Epithelial cell of proximal tubule (primary cell): ENCODE measurements around the gene CA12. TPM values are rescaled to one million over a fixed set of nuclear protein-coding genes. Genes with fewer than 3 reads are reported as not detected.

Source experiments
- DNase-seq: peaks from one replicate; pipeline ENCODE4 v3.0.0-alpha.2; 2011; ENCODE audit warnings: low read depth
- H3K4me3 ChIP-seq: 2 replicates; pipeline ENCODE4 v1.5.1; 2011; ENCODE audit warnings: low read depth, mild to moderate bottlenecking, low read length
- total RNA-seq: library from RNA; depleted of rRNA; stranded (reverse); fragments of >200 nt; gene quantifications from 2 replicates; pipeline ENCODE4 v1.2.3, GENCODE V29; 2015
- TF ChIP-seq, protein P1 (sequence below): conservative IDR thresholded peaks from 2 replicates; pipeline ENCODE4 v1.5.1; 2012; ENCODE audit warnings: low read depth, mild to moderate bottlenecking, low read length

Gene CA12
- total RNA-seq, 1 donor from 2014 or later = 19.7 TPM

DNA sequence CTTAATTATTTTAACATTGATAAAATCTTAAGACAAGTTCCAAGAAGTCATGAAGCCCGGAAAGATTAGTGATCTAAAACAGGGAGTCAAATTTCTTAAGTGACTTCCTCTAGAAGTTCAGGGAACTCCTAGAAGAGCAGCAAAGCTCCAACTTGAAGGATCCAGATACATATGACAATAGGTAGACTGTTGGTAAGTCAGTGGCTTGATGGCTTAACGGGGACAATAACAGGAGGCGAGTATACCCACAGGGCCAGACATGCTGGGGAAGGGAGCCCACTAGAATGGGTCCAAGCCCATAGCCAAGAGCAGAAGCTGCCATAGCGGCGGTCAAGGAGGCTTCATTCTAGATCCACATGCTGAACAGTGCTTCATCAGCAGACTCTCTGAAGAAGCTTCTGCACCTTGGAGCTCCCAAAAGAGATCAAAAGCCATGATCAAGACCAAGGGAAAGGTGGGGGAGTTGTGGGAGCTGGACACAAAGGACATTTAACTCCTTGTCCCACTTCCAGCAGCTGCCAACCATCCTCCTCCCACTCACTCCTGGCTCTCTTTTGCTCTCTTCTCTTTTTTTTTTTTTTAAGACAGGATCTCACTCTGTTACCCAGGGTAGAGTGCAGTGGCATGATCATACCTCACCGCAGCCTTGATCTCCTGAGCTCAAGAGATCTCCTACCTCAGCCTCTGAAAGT is 10.2 kb upstream of the CA12 start:
- no peak for DNase-seq
- H3K4me3 ChIP-seq = no peak overlapping the region
- TF ChIP-seq, protein P1, sequence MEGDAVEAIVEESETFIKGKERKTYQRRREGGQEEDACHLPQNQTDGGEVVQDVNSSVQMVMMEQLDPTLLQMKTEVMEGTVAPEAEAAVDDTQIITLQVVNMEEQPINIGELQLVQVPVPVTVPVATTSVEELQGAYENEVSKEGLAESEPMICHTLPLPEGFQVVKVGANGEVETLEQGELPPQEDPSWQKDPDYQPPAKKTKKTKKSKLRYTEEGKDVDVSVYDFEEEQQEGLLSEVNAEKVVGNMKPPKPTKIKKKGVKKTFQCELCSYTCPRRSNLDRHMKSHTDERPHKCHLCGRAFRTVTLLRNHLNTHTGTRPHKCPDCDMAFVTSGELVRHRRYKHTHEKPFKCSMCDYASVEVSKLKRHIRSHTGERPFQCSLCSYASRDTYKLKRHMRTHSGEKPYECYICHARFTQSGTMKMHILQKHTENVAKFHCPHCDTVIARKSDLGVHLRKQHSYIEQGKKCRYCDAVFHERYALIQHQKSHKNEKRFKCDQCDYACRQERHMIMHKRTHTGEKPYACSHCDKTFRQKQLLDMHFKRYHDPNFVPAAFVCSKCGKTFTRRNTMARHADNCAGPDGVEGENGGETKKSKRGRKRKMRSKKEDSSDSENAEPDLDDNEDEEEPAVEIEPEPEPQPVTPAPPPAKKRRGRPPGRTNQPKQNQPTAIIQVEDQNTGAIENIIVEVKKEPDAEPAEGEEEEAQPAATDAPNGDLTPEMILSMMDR = no peak

GRCh38 chr15:63390689-63391088 is 9.0 kb upstream of the CA12 start:
- H3K4me3 ChIP-seq = no peak overlapping the region
- no peak for DNase-seq
- TF ChIP-seq, protein P1 = no peak

DNA sequence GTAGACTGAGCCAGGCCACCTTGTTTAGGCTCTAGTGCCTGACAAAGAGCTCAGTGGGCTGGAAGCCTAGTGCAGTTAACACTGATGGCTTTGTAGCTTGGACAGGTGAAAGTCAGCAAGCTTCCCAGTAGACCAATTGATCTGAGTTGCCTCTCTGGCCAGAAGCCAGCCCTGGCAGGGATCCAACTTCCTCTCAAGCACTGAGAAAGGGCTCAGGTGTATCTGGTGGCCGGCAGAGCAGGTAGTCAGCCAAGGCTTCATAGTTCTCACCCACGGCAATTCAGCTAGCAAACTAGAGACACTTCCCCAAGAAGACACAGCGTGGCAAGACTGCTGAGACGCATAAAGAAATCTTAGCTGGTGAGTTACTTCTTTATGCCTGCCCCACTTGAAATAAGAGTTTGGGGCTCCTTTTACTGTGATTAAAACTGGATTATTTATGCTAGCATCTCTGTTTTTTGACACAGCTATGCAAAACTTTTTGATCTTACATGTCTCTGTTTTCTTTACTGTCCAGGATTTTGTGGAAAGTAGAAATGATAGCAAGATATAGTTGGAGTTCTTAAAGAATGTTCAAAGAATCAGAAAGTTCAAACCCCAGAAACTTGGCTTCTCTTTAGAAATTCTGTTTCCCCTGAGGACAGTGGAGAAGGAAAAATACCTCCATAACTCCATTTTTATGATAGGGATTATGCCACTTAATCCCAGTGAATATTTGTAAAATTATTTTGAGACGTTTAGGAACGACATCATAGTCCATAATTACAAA is 8.4 kb upstream of the CA12 start:
- no peak overlapping the region for H3K4me3 ChIP-seq
- TF ChIP-seq, protein P1 = no peak
- DNase-seq = no peak

DNA sequence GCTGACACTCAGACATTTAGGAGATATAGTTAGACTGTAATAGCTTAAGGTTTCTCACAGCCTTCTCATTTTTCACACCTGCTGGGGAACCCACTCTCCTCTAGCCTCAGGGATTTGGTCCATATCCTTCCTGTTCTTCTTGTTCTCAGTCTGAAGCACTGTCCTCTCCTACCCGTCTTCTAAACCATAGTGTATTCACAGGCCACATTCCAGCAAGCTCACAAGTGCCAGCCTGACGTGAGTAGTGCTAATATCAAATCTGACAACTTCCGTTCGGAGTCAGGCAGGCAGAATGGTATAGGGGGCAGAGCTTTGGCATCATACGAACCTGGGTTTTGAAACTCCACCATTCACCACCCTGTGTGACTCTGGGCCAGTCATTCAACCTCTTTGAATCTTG is 6.9 kb upstream of the CA12 start:
- TF ChIP-seq, protein P1 = no peak
- no peak overlapping the region for H3K4me3 ChIP-seq

DNA sequence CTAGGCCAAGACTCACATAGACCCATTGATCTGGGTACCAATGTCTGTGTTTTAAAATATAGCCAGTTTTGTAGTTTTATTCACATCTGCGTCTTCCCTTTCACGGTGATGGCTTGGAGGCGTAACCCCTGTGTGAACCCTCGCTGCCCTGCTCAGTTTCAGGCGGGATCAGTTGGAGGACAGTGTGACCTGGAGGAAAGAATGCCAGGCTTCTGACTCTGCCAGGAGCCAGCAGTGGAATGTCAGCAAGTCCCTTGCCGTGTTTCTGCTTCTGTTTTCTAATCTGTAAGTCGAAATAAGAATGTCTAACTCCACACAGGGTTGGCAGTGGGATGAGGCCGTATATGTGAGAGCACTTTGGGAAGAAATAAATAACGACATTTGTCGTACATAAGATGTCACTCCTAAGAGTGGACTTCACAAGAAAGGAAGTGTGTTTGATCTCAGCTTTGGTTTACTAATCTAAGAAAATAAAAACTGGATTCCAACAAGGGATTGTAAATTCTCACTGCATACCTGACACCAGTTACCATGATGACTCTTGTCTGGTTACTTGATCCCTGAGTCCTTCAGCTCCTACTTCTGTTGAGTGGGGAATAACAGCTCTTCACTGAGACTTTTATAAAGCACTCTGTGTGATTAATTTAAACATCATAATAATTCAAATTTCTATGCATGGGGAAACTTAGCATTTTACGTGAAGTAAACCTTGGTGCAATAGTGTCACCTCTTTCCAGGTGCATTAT is 6.3 kb upstream of the CA12 start:
- no peak overlapping the region for H3K4me3 ChIP-seq
- no peak for DNase-seq
- TF ChIP-seq, protein P1 = no peak

More for the DNA sequence above, 6.9 kb upstream of the CA12 start:
- DNase-seq = no peak

GRCh38 chr15:63385911-63386531 is 4.4 kb upstream of the CA12 start:
- TF ChIP-seq, protein P1 = no peak
- no peak for DNase-seq
- no peak overlapping the region for H3K4me3 ChIP-seq
